GM12874 (cell line): ENCODE measurements around the gene GPC6.

Experiments
- CTCF ChIP-seq: IDR thresholded peaks from 2 replicates; pipeline ENCODE4 v1.5.1; 2011; ENCODE audit warnings: low read depth, mild to moderate bottlenecking, control low read depth, low read length, moderate library complexity; ENCODE audit not compliant: insufficient read depth

Gene GPC6

GRCh38 chr13:93200626-93201025, 26.0 kb upstream of the GPC6 start:
- TF ChIP-seq CTCF: no peak

- TF ChIP-seq CTCF: no peak
Measured at GRCh38 chr13:93201992-93202558, 24.5 kb upstream of the GPC6 start.

GRCh38 chr13:93216122-93216521, 10.5 kb upstream of the GPC6 start:
- no peak for TF ChIP-seq CTCF

- no peak for TF ChIP-seq CTCF
Measured at GRCh38 chr13:93217721-93218261, 8.8 kb upstream of the GPC6 start.

- TF ChIP-seq CTCF: no peak
Measured at GRCh38 chr13:93218583-93218982, 8.0 kb upstream of the GPC6 start.

- TF ChIP-seq CTCF: no peak
Measured at GRCh38 chr13:93220073-93220472, 6.5 kb upstream of the GPC6 start.

- no peak for TF ChIP-seq CTCF
Measured at GRCh38 chr13:93222976-93223375, 3.6 kb upstream of the GPC6 start.

GRCh38 chr13:93224535-93224934, 2.1 kb upstream of the GPC6 start:
- no peak for TF ChIP-seq CTCF
